HT-29 (cell line): Measurements from ENCODE around the gene SV2C. TPM values are rescaled to one million over a fixed set of nuclear protein-coding genes. Genes with fewer than 3 reads are reported as not detected.

Experiments
- DNase-seq: peaks from one replicate; pipeline ENCODE4 v3.0.0-alpha.2; 2015; ENCODE audit warnings: low spot score
- total RNA-seq: library from RNA; depleted of rRNA; stranded (reverse); fragments of >200 nt; shearing (Covaris generic); gene quantifications from 2 replicates; pipeline ENCODE4 v1.2.3, GENCODE V29; 2014

SV2C gene
- total RNA-seq, 1 experiment from 2014 or later, result not detected

GRCh38 chr5:76165029-76165428 lies 81.8 kb downstream of the SV2C start:
- no peak for DNase-seq

GRCh38 chr5:76165711-76166374 lies 82.7 kb downstream of the SV2C start:
- no peak for DNase-seq

GRCh38 chr5:76166886-76167576 lies 83.8 kb downstream of the SV2C start:
- no peak for DNase-seq

GRCh38 chr5:76169146-76169905 lies 86.1 kb downstream of the SV2C start:
- no peak for DNase-seq

- DNase-seq, result no peak
These were observed 90.9 kb downstream of the SV2C start for GRCh38 chr5:76174101-76174500.

- DNase-seq, result peak; percentile 68
These were observed 92.0 kb downstream of the SV2C start for GRCh38 chr5:76175051-76175666.

- no peak for DNase-seq
These were observed 92.7 kb downstream of the SV2C start for GRCh38 chr5:76175821-76176403.

GRCh38 chr5:76177978-76178377 lies 94.8 kb downstream of the SV2C start:
- no peak for DNase-seq

- no peak for DNase-seq
These were observed 95.7 kb downstream of the SV2C start for GRCh38 chr5:76178913-76179312.

- no peak for DNase-seq
These were observed 97.9 kb downstream of the SV2C start for GRCh38 chr5:76180814-76181805.

GRCh38 chr5:76187386-76187785 lies 104.2 kb downstream of the SV2C start:
- no peak for DNase-seq

GRCh38 chr5:76190356-76190755 lies 107.2 kb downstream of the SV2C start:
- no peak for DNase-seq

- DNase-seq, result no peak
These were observed 109.7 kb downstream of the SV2C start for GRCh38 chr5:76192837-76193236.

GRCh38 chr5:76193635-76194034 lies 110.5 kb downstream of the SV2C start:
- DNase-seq, result no peak

GRCh38 chr5:76194340-76194739 lies 111.2 kb downstream of the SV2C start:
- no peak for DNase-seq

GRCh38 chr5:76196457-76196856 lies 113.3 kb downstream of the SV2C start:
- no peak for DNase-seq

GRCh38 chr5:76196886-76197489 lies 113.8 kb downstream of the SV2C start:
- DNase-seq, result no peak

GRCh38 chr5:76197726-76198125 lies 114.5 kb downstream of the SV2C start:
- DNase-seq, result no peak

GRCh38 chr5:76199336-76200318 lies 116.4 kb downstream of the SV2C start:
- no peak for DNase-seq
